ENCODE measurements around the gene CNGB1.

CNGB1 gene

DNA sequence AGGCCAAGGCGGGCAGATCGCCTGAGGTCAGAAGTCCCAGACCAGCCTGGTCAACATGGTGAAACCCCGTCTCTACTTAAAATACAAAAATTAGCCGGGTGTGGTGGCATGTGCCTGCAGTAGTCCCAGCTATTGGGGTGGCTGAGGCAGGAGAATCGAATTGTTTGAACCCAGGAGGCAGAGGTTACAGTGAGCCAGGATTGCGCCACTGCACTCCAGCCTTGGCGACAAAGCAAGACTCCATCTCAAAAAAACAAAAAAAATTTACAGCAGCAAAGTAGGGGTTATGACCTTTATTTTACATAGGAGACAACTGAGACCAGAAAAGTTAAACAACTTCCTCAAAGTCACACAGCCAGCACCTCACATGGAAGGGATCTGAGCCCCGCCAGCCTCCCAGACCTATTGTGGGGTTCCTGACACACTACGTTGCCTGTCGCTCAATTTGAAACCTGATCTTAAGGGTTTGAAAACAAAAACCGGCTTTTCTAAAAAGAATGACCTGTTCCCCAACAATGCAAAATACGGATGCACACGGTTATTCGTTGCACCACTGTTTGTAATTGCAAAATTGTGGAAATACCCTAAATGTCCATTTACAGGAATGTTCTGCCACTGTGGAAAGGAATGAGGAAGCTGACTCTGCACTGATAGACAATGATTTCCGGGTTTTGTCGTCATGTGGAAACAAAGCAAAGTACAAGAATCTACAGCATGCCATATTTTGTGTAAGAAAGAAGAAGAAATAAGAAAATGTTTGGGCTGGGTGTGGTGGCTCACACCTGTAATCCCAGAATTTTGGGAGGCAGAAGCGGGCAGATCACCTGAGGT lies 77.2 kb downstream of the CNGB1 start:
- H3K27me3 ChIP-seq (ENCODE audit: insufficient read depth, low read depth, severe bottlenecking), result no peaks in the 10 kb centered on the region
- DNase-seq, result no peak
- H3K27ac ChIP-seq, result no peak overlapping the region
- H3K36me3 ChIP-seq, result no peaks in the 10 kb centered on the region
- no peaks in the 10 kb centered on the region for H3K9me3 ChIP-seq (ENCODE audit: severe bottlenecking)
- TF ChIP-seq, protein P1, sequence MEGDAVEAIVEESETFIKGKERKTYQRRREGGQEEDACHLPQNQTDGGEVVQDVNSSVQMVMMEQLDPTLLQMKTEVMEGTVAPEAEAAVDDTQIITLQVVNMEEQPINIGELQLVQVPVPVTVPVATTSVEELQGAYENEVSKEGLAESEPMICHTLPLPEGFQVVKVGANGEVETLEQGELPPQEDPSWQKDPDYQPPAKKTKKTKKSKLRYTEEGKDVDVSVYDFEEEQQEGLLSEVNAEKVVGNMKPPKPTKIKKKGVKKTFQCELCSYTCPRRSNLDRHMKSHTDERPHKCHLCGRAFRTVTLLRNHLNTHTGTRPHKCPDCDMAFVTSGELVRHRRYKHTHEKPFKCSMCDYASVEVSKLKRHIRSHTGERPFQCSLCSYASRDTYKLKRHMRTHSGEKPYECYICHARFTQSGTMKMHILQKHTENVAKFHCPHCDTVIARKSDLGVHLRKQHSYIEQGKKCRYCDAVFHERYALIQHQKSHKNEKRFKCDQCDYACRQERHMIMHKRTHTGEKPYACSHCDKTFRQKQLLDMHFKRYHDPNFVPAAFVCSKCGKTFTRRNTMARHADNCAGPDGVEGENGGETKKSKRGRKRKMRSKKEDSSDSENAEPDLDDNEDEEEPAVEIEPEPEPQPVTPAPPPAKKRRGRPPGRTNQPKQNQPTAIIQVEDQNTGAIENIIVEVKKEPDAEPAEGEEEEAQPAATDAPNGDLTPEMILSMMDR (IDR thresholded peaks at IDR 0.05; ENCODE audit: low read depth, low read length), result no peak
- H3K4me3 ChIP-seq (ENCODE audit: low read depth, low read length), result no peak overlapping the region

- TF ChIP-seq, protein P1 (IDR thresholded peaks at IDR 0.05; ENCODE audit: low read depth, low read length), result no peak
- no peak overlapping the region for H3K27ac ChIP-seq
- no peaks in the 10 kb centered on the region for H3K9me3 ChIP-seq (ENCODE audit: severe bottlenecking)
- no peaks in the 10 kb centered on the region for H3K36me3 ChIP-seq
- DNase-seq, result no peak
- no peaks in the 10 kb centered on the region for H3K27me3 ChIP-seq (ENCODE audit: insufficient read depth, low read depth, severe bottlenecking)
- no peak overlapping the region for H3K4me3 ChIP-seq (ENCODE audit: low read depth, low read length)
Observed at GRCh38 chr16:57893217-57893558, 77.7 kb downstream of the CNGB1 start.

- TF ChIP-seq, protein P1 (IDR thresholded peaks at IDR 0.05; ENCODE audit: low read depth, low read length), result no peak
- H3K9me3 ChIP-seq (ENCODE audit: severe bottlenecking), result no peaks in the 10 kb centered on the region
- H3K27me3 ChIP-seq (ENCODE audit: insufficient read depth, low read depth, severe bottlenecking), result no peaks in the 10 kb centered on the region
- H3K4me3 ChIP-seq (ENCODE audit: low read depth, low read length), result no peak overlapping the region
- H3K36me3 ChIP-seq, result no peaks in the 10 kb centered on the region
- peak; percentile 39 for DNase-seq
- H3K27ac ChIP-seq, result no peak overlapping the region
Observed at GRCh38 chr16:57892447-57893096, 78.4 kb downstream of the CNGB1 start.

DNA sequence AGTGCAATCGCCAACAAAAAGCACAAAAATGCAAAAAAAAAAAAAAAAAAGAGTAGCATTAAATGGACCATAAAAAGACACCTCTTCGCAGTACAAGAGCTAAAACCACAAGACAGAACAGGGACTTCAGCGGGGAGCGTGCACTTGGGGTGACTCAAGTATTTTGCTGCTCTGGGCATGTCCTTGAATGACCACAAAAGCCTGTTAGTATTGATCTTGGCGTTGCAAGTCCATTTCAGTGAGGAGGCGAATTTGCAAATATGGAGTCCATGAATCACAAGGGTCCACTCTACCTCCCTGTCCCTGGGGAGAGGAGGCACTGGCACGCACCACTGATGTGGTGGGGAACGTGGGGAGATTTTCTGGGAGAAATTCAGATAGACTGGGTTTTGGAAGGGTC lies 78.9 kb downstream of the CNGB1 start:
- Histone ChIP-seq H3K27ac (no peak overlapping the region), H3K36me3 (no peaks in the 10 kb centered on the region), H3K4me3 (ENCODE audit: low read depth, low read length) (no peak overlapping the region), H3K9me3 (ENCODE audit: severe bottlenecking) (no peaks in the 10 kb centered on the region), H3K27me3 (ENCODE audit: insufficient read depth, low read depth, severe bottlenecking) (no peaks in the 10 kb centered on the region)
- peak; percentile 40 for DNase-seq
- TF ChIP-seq, protein P1 (IDR thresholded peaks at IDR 0.05; ENCODE audit: low read depth, low read length), result no peak

DNA sequence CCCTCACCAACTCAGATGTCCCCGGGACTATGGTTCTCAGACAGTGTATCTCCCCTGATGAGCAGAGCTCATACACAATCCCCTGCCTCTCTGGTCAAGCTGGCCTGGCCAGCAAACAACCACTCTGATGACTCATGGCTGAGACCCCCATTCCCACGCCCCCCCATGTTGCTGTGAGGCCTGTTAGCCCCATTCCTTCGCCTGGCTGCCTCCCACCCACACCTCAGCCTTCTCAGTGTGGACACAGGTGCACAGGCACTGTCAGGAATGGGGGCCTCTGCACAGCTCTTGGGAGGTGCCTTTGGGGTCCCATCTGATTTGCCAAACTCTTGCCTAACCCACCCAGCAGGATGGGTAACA lies 80.2 kb downstream of the CNGB1 start:
- Histone ChIP-seq H3K27me3 (ENCODE audit: insufficient read depth, low read depth, severe bottlenecking) (no peaks in the 10 kb centered on the region), H3K36me3 (no peaks in the 10 kb centered on the region), H3K4me3 (ENCODE audit: low read depth, low read length) (no peak overlapping the region), H3K9me3 (ENCODE audit: severe bottlenecking) (no peaks in the 10 kb centered on the region), H3K27ac (no peak overlapping the region)
- TF ChIP-seq, protein P1 (IDR thresholded peaks at IDR 0.05; ENCODE audit: low read depth, low read length), result no peak
- no peak for DNase-seq
